Keratinocyte (primary cell): ENCODE measurements around the gene JAZF1. TPM values are rescaled to one million over a fixed set of nuclear protein-coding genes. Genes with fewer than 3 reads are reported as not detected.
A peak's percentile ranks its signal among the peaks of the same experiment; 100 is the strongest.

Experiments used
- DNase-seq: peaks from one replicate; pipeline ENCODE4 v3.0.0-alpha.2; 2011; ENCODE audit warnings: low read depth, missing footprints, low spot score
- FAIRE-seq: peaks from 2 replicates; lab custom pipeline; 2011; peaks lifted over from hg19 to GRCh38; lab: Jason Lieb, UNC
- H2AFZ ChIP-seq: 2 replicates; pipeline ENCODE4 v1.6.0; 2012; ENCODE audit warnings: low read length, control low read depth, inconsistent platforms; ENCODE audit not compliant: control insufficient read depth
- H3K27ac ChIP-seq: 2 replicates; pipeline ENCODE4 v1.5.1; 2011; ENCODE audit warnings: low read length; ENCODE audit not compliant: control insufficient read depth, insufficient read depth
- H3K27me3 ChIP-seq: 3 replicates; pipeline ENCODE4 v1.6.0; 2011; ENCODE audit warnings: low read length; ENCODE audit not compliant: control insufficient read depth, insufficient read depth; ENCODE audit errors: extremely low read depth
- H3K36me3 ChIP-seq, 2 experiments: 2 replicates in 1 of 2; 3 replicates in 1 of 2; pipeline ENCODE4 v1.5.1; 2011; ENCODE audit warnings: low read length in 2 of 2, mild to moderate bottlenecking in 1 of 2; ENCODE audit not compliant: control insufficient read depth in 2 of 2, insufficient read depth in 2 of 2; ENCODE audit errors: extremely low read depth in 1 of 2
- H3K4me1 ChIP-seq: 3 replicates; pipeline ENCODE4 v1.5.1; 2011; ENCODE audit warnings: low read length; ENCODE audit not compliant: control insufficient read depth, insufficient read depth; ENCODE audit errors: extremely low read depth
- H3K4me2 ChIP-seq: 3 replicates; pipeline ENCODE4 v1.6.0; 2011; ENCODE audit warnings: low read depth, low read length; ENCODE audit not compliant: control insufficient read depth, insufficient read depth; ENCODE audit errors: extremely low read depth
- H3K4me3 ChIP-seq, 3 experiments: fragments of 200-600 bp in 1 of 3; sonication (generic) in 1 of 3; 2 replicates in 2 of 3; 3 replicates in 1 of 3; pipeline ENCODE4 v1.5.1; 2011 to 2016; ENCODE audit warnings: low read length in 3 of 3, mild to moderate bottlenecking in 3 of 3, control low read depth in 2 of 3, inconsistent platforms in 1 of 3, low read depth in 1 of 3, mixed read lengths in 1 of 3, mixed run types in 1 of 3, moderate library complexity in 1 of 3; ENCODE audit not compliant: control insufficient read depth in 2 of 3, insufficient read depth in 2 of 3; ENCODE audit errors: extremely low read depth in 1 of 3
- H3K79me2 ChIP-seq: 2 replicates; pipeline ENCODE4 v1.6.0; 2012; ENCODE audit warnings: low read length; ENCODE audit not compliant: control insufficient read depth, insufficient read depth
- H3K9ac ChIP-seq: 3 replicates; pipeline ENCODE4 v1.6.0; 2011; ENCODE audit warnings: low read length; ENCODE audit not compliant: control insufficient read depth, insufficient read depth; ENCODE audit errors: extremely low read depth
- H3K9me1 ChIP-seq: 3 replicates; pipeline ENCODE4 v1.6.0; 2011; ENCODE audit warnings: low read length; ENCODE audit not compliant: control insufficient read depth, insufficient read depth; ENCODE audit errors: extremely low read depth
- H3K9me3 ChIP-seq: 2 replicates; pipeline ENCODE4 v1.5.1; 2012; ENCODE audit warnings: low read depth, low read length; ENCODE audit not compliant: control insufficient read depth
- H4K20me1 ChIP-seq: 3 replicates; pipeline ENCODE4 v1.6.0; 2011; ENCODE audit warnings: low read length; ENCODE audit not compliant: control insufficient read depth, insufficient read depth; ENCODE audit errors: extremely low read depth
- CTCF ChIP-seq, 3 experiments: IDR thresholded peaks in 1 of 3; conservative IDR thresholded peaks in 1 of 3; optimal IDR thresholded peaks in 1 of 3; 2 replicates in 2 of 3; 3 replicates in 1 of 3; pipeline versions ENCODE3 to v1.5.1; 2011; ENCODE audit warnings: low read length in 3 of 3, mild to moderate bottlenecking in 3 of 3, moderate library complexity in 2 of 3, control low read depth in 1 of 3, inconsistent platforms in 1 of 3; ENCODE audit not compliant: insufficient read depth in 2 of 3; ENCODE audit errors: extremely low read depth in 1 of 3
- EZH2 ChIP-seq: IDR thresholded peaks from one replicate; pipeline ENCODE4 v1.6.1; 2012; ENCODE audit warnings: inconsistent platforms, mild to moderate bottlenecking, low read length, moderate library complexity
- dilution Hi-C: fragments of 300-500 bp; cut with MboI; formaldehyde crosslinking; loops from one replicate; pipeline ENCODE4 v1.7.0; 2020; ENCODE audit warnings: low sequenced_read_pairs; ENCODE audit not compliant: extremely low pct_ligation_motif_present
- polyA plus RNA-seq, 5 experiments: library from polyadenylated mRNA; depleted of rRNA in 3 of 5; stranded (reverse) in 3 of 5; stranded (forward) in 1 of 5; unstranded in 1 of 5; fragments of >200 nt; gene quantifications; 1 replicate in 1 of 5; 2 replicates in 3 of 5; 3 replicates in 1 of 5; pipeline versions ENCODE4 v1.2.1 to v1.2.3, GENCODE V29; 2011 to 2012; ENCODE audit warnings: missing spikeins in 2 of 5, low read depth in 1 of 5, low replicate concordance in 1 of 5

The JAZF1 gene
- polyA plus RNA-seq, 1 donor (not counting 4 experiments of a cell fraction or from before 2014, with no cell fraction given): 2.5 TPM

DNA sequence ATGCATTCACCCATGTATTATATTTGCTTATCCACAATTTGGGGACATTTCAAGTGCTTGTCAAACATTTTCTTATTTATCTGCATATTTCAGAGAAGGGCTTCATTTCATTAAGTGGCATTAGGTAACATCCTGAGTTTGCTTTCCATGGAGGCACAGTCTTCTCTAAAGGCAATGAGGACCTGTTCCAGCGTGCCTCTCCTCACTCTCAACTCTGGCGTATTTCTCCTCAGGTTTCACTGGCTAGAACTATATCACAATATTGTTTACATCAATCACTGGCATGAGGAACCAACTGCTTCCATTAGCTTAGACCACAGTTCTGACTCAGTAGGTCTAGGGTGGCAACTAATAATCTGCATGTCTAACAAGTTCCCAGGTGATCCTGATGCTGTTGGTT is 263.5 kb downstream of the JAZF1 start:
- H4K20me1 ChIP-seq: no peaks in the 10 kb centered on the region
- no peaks in the 10 kb centered on the region for H3K79me2 ChIP-seq
- H3K4me1 ChIP-seq: peaks cover 28% of the 10 kb centered on the region
- H3K9me1 ChIP-seq: no peaks in the 10 kb centered on the region
- peak overlapping the region in 1 of 3 experiments; percentile 26 for H3K4me3 ChIP-seq
- DNase-seq (no peak), FAIRE-seq (no peak)
- peak overlapping the region; percentile 25 for H2AFZ ChIP-seq
- H3K9ac ChIP-seq: no peak overlapping the region
- dilution Hi-C loops: no loop called here
- no peaks in the 10 kb centered on the region for H3K36me3 ChIP-seq
- H3K27me3 ChIP-seq: no peaks in the 10 kb centered on the region
- H3K9me3 ChIP-seq: no peaks in the 10 kb centered on the region
- TF ChIP-seq CTCF (optimal IDR thresholded peaks at IDR 0.05 in 1 of 3, IDR thresholded peaks at IDR 0.05 in 1 of 3, conservative IDR thresholded peaks at IDR 0.05 in 1 of 3; ENCODE audit: extremely low read depth in 1 of 3, insufficient read depth in 2 of 3, low read length in 3 of 3): no peak
- no peak for TF ChIP-seq EZH2
- peak overlapping the region; percentile 69 for H3K4me2 ChIP-seq
- H3K27ac ChIP-seq: peak overlapping the region; percentile 59

DNA sequence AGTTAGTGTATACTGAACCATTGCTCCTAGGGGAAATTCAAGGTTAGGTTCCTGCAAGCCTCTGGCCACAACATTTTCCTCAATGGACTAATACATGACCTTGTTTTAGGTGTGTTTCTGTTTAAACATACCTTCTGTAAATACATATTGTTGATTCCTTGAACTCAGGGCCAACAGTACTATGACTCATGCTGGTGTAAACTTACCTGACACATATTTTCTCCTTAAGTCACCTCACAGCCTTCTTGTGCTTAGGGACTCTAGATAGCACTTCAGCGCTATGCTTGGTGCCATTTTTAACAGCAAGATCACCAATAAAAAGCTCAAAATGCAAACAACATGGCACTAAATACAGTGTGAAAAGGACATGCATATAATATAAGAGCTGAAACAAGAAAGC is 264.2 kb downstream of the JAZF1 start:
- H3K79me2 ChIP-seq: no peaks in the 10 kb centered on the region
- dilution Hi-C loops: no loop called here
- H3K27me3 ChIP-seq: no peaks in the 10 kb centered on the region
- H3K4me3 ChIP-seq: no peak overlapping the region
- FAIRE-seq: peak; percentile 9
- no peaks in the 10 kb centered on the region for H4K20me1 ChIP-seq
- no peak for TF ChIP-seq EZH2
- TF ChIP-seq CTCF (optimal IDR thresholded peaks at IDR 0.05 in 1 of 3, IDR thresholded peaks at IDR 0.05 in 1 of 3, conservative IDR thresholded peaks at IDR 0.05 in 1 of 3; ENCODE audit: extremely low read depth in 1 of 3, insufficient read depth in 2 of 3, low read length in 3 of 3): no peak
- no peaks in the 10 kb centered on the region for H3K9me1 ChIP-seq
- H3K9me3 ChIP-seq: no peaks in the 10 kb centered on the region
- H3K4me1 ChIP-seq: peaks cover 28% of the 10 kb centered on the region
- no peak for DNase-seq
- H2AFZ ChIP-seq: no peak overlapping the region
- H3K36me3 ChIP-seq: no peaks in the 10 kb centered on the region
- no peak overlapping the region for H3K9ac ChIP-seq
- peak overlapping the region; percentile 69 for H3K4me2 ChIP-seq
- H3K27ac ChIP-seq: peak overlapping the region; percentile 23
